Measurements from ENCODE around the gene HILPDA. TPM values are rescaled to one million over a fixed set of nuclear protein-coding genes. Genes with fewer than 3 reads are reported as not detected.

The HILPDA gene
- total and polyA plus RNA-seq, 9 of the 15 experiments (the other 6 are each of a cell fraction or from before 2014, with no cell fraction given), result 8.3 to 71.8 (median 23.5) TPM

DNA sequence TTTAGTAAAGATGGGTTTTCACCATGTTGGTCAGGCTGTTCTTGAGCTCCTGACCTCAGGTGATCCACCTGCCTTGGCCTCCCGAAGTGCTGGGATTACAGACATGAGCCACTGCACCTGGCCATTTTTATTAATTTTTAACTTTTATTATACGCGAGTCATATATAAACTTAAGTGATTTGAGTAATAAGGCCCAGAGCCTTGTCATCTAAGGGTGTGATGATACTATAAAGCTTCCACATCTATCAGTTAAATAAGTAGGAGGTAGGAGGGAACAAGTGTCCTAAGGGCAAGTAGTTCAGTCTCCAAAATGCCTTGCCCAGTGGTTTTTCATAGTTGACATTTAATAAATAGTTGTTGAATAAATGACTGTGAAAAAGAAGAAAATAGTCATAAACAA is 13.3 kb upstream of the HILPDA start:
- Histone ChIP-seq H3K9ac (ENCODE audit: insufficient read depth in 1 of 2, low read depth in 2 of 2, low read length in 2 of 2) (no peak overlapping the region), H3K27ac (ENCODE audit: extremely low read depth, low read depth, low read length) (no peak overlapping the region), H3K9me1 (ENCODE audit: control insufficient read depth, insufficient read depth, low read length) (no peaks in the 10 kb centered on the region), H3K36me3 (ENCODE audit: control insufficient read depth, insufficient read depth, low read length) (no peaks in the 10 kb centered on the region), H3K27me3 (ENCODE audit: control insufficient read depth in 2 of 2, insufficient read depth in 2 of 2, low read length in 2 of 2) (no peaks in the 10 kb centered on the region), H3K4me1 (replicated peaks in 1 of 2; ENCODE audit: control insufficient read depth in 2 of 2, insufficient read depth in 2 of 2, low read length in 2 of 2) (peaks cover 6 to 21% of the 10 kb centered on the region in 2 experiments; a peak in 4 of 5 replicates), H3K4me3 (no peak overlapping the region), H3K4me2 (ENCODE audit: insufficient read depth, low read length) (no peak overlapping the region), H4K20me1 (replicated peaks; ENCODE audit: control insufficient read depth, insufficient read depth, low read length) (no peaks in the 10 kb centered on the region), H2AFZ (ENCODE audit: low read depth, low read length) (no peak overlapping the region), H3K9me3 (replicated peaks; ENCODE audit: control insufficient read depth, insufficient read depth, low read depth, low read length) (no peaks in the 10 kb centered on the region), H3K79me2 (ENCODE audit: control insufficient read depth, insufficient read depth, low read length) (no peaks in the 10 kb centered on the region)
- in situ Hi-C loops (cut with MboI) (no loop called here), intact Hi-C loops (cut with micrococcal nuclease) (no loop called here)
- POLR2A ChIA-PET, result interaction anchor here (0.7 to 2.1 kb wide), 2 partner anchors 11 to 35 kb away, joined by 3 to 12 read pairs; no protein-coding TSS in a partner anchor
- WGBS (ENCODE audit: insufficient coverage, low coverage, missing lambda C conversion rate), result 65% methylated on average over 3 of the region's 3 CpGs
- DNase-seq (ENCODE audit: extremely low read depth in 1 of 4, low spot score in 3 of 4), result no peak
- TF ChIP-seq TAF15 (IDR thresholded peaks at IDR 0.05; ENCODE audit: low read depth, low read length), result no peak
- no peak for TF ChIP-seq TARDBP (IDR thresholded peaks at IDR 0.05)
- no peak for TF ChIP-seq HNRNPH1 (optimal IDR thresholded peaks at IDR 0.05; ENCODE audit: low read depth, low read length)
- FAIRE-seq, result no peak
- CTCF ChIA-PET (ENCODE audit: low intra/inter-chr PET ratio), result no interaction called here
- BruUV-seq (replicated peaks), result no TSS peak
- no peak for ATAC-seq

- peaks cover 0 to 8% of the 10 kb centered on the region in 2 experiments; a peak in 3 of 5 replicates for H3K4me1 ChIP-seq (replicated peaks in 1 of 2; ENCODE audit: control insufficient read depth in 2 of 2, insufficient read depth in 2 of 2, low read length in 2 of 2)
- no peaks in the 10 kb centered on the region for H3K9me1 ChIP-seq (ENCODE audit: control insufficient read depth, insufficient read depth, low read length)
- no peak for FAIRE-seq
- no peaks in the 10 kb centered on the region for H4K20me1 ChIP-seq (replicated peaks; ENCODE audit: control insufficient read depth, insufficient read depth, low read length)
- no peak overlapping the region for H3K27ac ChIP-seq (ENCODE audit: extremely low read depth, low read depth, low read length)
- H3K9me3 ChIP-seq (replicated peaks; ENCODE audit: control insufficient read depth, insufficient read depth, low read depth, low read length), result no peaks in the 10 kb centered on the region
- in situ Hi-C loops (cut with MboI), result no loop called here
- intact Hi-C loops (cut with micrococcal nuclease), result no loop called here
- H3K36me3 ChIP-seq (ENCODE audit: control insufficient read depth, insufficient read depth, low read length), result no peaks in the 10 kb centered on the region
- H3K9ac ChIP-seq (ENCODE audit: insufficient read depth in 1 of 2, low read depth in 2 of 2, low read length in 2 of 2), result peak overlapping the region in 1 of 2 experiments; percentile 3; a peak in 1 of 4 replicates
- H2AFZ ChIP-seq (ENCODE audit: low read depth, low read length), result peak overlapping the region; percentile 71
- POLR2A ChIA-PET, result interaction anchor here (0.5 to 2.1 kb wide), 7 partner anchors 9 to 750 kb away, joined by 3 to 12 read pairs (median 3); partner anchors contain the start of genes HILPDA and METTL2B
- CTCF ChIA-PET (ENCODE audit: low intra/inter-chr PET ratio), result no interaction called here
- no peaks in the 10 kb centered on the region for H3K79me2 ChIP-seq (ENCODE audit: control insufficient read depth, insufficient read depth, low read length)
- H3K4me2 ChIP-seq (ENCODE audit: insufficient read depth, low read length), result no peak overlapping the region
- peak; percentile 33 for ATAC-seq
- H3K4me3 ChIP-seq, result no peak overlapping the region
- WGBS (ENCODE audit: insufficient coverage, low coverage, missing lambda C conversion rate), result 47% methylated on average over 7 of the region's 7 CpGs
- no peak for DNase-seq (ENCODE audit: extremely low read depth in 1 of 4, low spot score in 3 of 4)
- BruUV-seq (replicated peaks), result no TSS peak
- H3K27me3 ChIP-seq (ENCODE audit: control insufficient read depth in 2 of 2, insufficient read depth in 2 of 2, low read length in 2 of 2), result no peaks in the 10 kb centered on the region
- TF ChIP-seq PHF20 (IDR thresholded peaks at IDR 0.05; ENCODE audit: partially characterized antibody), result no peak
- no peak for TF ChIP-seq POLR2B (IDR thresholded peaks at IDR 0.05; ENCODE audit: low read depth, partially characterized antibody)
- TF ChIP-seq TCF7 (IDR thresholded peaks at IDR 0.05; ENCODE audit: borderline replicate concordance), result no peak
- TF ChIP-seq, protein P1, sequence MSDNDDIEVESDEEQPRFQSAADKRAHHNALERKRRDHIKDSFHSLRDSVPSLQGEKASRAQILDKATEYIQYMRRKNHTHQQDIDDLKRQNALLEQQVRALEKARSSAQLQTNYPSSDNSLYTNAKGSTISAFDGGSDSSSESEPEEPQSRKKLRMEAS (CRISPR knock-in tag; IDR thresholded peaks at IDR 0.05), result no peak; the same call in 1 of the 2 replicates
- TF ChIP-seq ZNF263 (CRISPR knock-in tag; IDR thresholded peaks at IDR 0.05; ENCODE audit: borderline replicate concordance), result no peak
- no peak for TF ChIP-seq ZNF384 (IDR thresholded peaks at IDR 0.05; ENCODE audit: low read depth, low read length)
Observed at GRCh38 chr7:128443831-128444600, 11.7 kb upstream of the HILPDA start.

Measured in K562 (cell line).